NCI-H2107 (cell line): ENCODE measurements around the gene IMPA2.
"Not testable (repeated sequence)": the region's sequence is repeated elsewhere in the genome, so short reads cannot be mapped to it uniquely, and the experiment has no call there.

Experiments used
- DNase-seq: peaks from one replicate; lab custom pipeline; 2025; lab: John Stamatoyannopoulos, UW

Gene IMPA2

DNA sequence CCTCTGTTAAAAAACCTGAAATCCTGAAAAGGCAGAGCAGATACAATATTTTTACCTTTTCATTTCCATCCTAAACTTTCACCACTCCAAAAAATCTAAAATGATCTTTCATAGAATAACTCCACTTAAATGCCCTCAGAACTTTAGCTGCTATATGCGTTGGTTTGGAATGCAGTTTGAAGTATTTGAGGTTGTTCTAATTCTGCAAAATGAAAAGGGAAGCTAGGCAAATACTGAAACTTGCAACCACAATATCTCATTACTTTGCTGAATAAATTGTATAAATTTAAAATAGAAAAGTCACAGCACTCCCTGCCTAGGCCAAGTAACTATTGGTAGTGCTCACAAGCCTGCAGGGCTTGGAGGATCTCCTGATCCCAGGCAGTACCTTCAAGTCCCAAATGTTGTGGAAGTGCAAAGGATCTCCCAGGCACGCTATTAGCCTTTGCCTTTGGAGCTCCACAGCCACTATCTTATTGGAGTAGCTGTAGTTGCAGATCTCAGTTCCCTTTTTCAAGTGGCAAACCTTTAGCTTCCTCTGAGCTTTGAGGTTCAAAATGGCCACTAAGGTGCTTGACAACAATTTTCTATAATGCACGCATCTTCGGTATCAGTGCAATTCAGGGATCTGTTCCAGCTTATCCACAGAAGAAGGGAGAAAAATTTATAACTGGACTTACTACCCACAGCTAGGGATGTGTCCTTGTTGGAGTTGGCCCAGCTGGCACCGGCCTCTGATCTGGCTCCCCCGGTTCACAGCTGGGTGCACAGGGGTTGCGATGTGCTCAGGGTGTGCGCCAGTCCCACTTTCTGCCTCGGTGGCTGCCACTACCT, 68.9 kb downstream of the IMPA2 start:
- DNase-seq: no peak

DNA sequence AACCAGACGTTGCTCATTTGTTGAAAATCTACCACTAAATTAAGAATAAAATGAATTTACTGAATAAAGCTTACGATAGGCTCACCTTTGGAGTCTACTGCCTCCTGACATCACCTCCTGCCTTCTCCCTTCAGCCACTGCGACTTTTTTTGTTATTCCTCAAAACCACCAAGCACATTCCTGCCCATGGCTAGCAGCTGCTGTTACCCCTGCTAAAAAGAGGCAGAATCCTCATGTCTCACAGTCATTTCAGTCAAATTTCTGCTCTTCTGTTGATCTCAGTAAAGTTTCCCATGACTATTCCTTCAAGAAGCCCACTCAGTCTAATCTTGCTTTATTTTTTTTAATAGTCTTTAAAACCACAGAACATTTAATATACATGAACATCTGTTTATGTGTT, 71.6 kb downstream of the IMPA2 start:
- no peak for DNase-seq

DNA sequence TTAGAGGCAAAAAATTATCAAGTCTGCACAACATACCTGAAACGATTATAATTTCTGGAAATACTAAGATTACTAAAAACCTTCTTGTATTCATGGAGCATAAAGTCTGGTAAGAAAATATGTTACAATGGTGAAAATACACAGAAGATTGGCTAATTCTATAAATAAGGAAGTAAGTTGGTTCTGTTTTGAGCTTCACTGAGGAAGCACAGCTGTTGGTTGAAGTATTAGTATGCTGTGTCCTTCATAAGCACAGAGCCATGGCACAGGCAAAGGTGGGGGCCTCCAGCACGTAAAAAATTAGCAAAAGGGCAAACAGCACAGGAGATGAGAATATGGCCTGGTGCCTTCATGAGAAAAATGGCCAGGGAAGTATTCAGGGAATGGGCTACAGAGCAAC, 72.0 kb downstream of the IMPA2 start:
- DNase-seq: no peak

DNA sequence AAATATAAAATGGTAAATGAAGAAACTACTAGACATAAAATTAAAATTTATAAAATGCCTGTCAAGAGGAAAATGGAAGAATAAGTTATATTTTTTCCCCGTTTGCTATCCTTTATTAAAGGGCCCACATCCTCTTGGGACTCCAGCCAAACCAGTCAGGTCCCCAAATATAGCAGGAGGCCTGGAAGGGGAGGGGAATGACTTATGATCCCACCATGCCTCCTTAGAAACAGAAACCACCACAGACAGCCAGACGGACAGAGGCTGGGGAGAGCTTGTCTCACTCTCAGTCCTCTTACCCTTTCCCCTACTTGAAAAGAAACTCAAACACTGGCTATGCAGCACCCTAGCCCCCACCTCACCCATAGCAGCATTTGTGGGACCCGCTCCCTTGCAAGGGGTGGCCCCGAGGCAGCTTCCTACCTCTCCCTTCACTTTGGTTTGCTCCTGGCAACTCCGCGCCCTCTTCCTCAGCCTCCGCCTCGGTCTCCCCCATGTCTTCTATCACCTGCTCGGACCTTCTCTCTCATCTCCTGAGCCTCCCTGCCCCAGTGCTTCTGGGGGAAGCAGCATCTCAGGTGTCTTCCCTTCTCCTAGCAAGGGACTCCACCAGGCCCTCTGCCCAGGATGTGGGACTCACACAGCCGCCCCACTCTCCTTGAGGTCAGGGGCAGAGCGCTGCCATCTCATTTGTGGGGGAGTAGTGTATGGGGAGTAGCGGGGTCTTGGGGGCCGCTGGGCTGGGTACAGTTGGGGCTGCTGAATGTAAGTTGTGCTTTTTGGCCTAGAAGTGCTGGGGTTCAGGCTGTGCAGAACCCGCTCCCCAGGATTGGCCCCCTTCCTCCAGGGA, 75.0 kb downstream of the IMPA2 start:
- no peak for DNase-seq

DNA sequence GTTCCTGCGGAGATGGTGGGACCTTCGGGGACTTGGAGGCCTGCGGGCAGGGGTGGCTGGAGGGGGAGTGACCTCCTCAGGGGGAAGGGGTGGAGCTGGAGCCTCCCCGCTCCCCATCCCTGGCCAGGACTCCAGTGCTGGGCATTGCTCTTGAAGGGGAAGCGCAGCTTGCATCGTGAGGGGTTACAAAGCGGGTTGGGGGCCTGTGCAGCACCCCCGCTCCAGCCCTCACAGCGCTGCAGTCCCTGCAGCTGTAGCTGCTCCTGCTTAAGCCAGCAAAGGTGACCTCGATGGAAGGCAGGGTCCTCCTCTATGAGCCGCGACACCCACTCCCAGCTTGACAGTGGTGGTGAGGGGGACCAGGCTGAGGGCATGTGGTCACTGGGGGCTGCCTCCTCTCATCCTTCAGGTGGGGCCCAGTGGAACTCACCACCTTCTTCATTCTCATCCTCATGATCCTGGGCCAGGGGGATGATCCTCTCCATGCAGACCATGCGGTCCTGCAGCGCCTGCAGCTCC, 75.6 kb downstream of the IMPA2 start:
- no peak for DNase-seq

DNA sequence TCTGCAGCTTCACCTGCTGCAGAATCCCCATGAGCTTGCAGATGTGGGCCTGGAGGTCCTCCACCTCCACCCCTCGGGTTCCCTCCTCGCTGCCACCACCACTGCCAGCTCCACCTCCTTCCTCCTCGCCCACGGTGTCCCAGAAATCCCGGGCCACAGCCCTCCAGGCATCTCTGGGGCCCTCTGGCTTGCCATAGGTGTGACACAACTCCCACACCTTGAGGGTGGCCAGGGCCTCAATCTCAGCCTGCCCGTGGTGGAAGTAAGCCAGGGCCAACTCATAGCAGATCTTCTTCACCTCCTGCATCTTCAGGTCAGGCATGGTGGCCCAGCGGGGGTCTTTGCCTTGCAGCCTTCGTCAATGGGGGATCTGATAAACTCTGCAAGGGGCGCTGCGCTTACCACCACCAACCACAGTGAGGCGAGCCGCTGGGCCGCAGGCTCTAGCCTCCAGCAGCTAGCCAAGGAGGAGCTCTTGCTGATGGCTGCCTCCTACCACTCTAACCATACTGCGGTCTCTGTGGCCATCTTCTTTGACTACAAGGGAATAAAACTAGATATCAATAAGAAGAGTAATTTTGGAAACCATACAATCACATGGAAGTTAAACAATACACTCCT, 76.2 kb downstream of the IMPA2 start:
- DNase-seq: no peak

DNA sequence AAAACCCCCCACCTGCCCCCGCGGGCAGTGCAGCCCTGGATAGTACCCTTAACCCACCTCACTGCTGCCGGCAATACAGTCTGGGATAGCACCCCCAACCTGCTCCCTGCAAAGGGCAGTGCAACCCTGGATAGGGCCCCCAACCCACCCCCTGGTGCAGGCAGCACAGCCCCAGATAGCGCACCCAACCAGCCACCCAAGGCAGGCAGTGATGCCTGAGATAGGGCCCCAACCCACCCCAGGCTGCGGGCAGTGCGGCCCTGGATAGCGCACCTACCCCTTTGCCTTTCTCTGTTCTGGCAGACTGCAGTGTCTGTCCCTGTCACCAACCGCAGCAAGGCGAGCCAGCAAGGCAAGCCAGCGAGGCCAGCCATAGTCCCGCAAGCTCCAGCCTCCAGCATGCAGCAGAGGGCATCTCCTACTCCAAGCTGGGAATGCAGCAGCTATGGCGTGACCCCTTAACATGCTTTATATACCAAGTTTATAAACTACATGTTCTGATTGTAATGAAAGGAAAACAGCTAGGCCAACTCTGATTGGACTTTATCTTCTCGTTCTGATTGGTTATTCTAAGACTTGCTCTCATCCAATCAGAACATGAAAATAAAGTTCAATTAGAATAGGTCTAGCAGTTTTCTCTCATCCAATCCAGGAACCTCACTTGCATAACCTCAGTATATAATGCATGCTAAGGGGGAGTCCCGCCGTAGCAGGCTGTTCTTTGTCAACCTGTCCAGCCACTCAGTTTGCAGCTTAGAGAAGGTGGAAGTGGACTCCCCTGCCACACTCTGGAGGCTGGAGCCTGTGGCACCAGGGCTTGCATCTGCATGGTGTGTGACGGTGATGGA, 78.3 kb downstream of the IMPA2 start:
- no peak for DNase-seq

DNA sequence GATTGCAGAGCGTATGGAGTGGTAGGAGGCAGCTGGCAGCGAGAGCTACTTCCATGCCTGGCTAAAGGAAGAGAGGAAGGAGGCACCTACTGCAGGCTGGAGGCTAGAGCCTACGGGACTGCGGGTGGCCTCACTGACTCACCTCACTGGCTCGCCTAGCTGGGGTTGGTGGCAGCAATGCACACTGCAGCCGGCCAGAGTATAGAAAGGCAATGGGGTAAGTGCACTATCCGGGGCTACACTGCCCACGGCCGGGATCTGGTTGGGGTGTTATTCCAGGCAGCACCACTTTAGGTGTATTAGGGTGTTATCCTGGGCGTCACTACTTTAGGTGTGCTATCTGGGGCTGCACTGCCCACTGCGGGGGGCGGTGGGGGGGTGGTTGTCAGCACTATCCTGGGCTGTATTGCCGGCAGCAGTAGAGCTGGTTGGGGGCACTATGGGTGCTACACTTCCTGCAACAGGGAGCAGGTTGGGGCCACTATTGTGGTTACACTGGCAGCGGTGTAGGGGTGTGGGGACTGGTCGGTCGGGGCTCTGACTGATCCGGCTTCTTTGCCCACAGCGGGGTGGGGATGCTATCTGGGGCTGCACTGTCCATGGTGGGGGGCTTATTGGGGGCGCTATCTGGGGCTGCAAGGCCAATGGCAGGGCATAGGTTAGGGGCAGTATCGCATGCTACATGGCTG, 79.0 kb downstream of the IMPA2 start:
- no peak for DNase-seq

DNA sequence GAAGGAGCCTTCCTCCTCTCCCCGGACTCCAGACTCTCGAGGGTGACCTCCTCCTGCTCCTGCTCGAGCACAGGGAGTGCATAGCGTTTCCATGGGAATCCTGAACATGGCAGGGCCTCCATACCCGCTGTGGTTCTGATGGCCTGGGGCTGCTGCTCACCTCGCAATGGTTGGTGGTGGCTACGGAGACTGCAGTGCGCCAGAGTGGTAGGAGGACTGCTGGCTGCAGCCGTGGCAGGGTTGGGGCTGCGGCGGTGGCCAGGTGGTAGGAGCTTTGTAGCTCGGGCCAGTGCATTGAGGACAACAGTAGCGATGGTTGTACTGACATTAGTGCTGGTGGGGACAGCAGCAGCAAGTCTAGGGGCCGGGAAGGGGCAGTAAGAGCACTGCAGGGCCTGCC, 80.4 kb downstream of the IMPA2 start:
- no peak for DNase-seq

DNA sequence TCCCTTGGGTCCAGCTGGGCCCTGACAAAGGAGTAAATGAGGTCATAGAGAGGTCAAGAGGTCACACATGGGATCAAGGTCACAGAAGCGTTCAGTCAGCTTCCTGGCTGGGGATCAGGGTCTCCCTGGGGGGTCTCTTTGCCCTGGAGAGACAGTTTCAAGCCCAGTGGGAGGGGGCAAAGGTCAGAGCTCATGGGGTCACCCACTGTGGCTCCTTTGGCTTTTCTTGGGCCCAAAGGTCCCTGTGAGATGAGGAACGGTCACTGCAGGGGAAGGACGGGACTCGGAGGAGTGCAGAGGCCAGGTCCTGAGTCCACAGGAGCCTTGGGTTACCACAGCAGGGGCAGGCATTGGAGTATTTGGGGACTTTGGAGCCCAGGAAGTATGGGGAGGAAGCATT, 81.7 kb downstream of the IMPA2 start:
- no peak for DNase-seq

DNA sequence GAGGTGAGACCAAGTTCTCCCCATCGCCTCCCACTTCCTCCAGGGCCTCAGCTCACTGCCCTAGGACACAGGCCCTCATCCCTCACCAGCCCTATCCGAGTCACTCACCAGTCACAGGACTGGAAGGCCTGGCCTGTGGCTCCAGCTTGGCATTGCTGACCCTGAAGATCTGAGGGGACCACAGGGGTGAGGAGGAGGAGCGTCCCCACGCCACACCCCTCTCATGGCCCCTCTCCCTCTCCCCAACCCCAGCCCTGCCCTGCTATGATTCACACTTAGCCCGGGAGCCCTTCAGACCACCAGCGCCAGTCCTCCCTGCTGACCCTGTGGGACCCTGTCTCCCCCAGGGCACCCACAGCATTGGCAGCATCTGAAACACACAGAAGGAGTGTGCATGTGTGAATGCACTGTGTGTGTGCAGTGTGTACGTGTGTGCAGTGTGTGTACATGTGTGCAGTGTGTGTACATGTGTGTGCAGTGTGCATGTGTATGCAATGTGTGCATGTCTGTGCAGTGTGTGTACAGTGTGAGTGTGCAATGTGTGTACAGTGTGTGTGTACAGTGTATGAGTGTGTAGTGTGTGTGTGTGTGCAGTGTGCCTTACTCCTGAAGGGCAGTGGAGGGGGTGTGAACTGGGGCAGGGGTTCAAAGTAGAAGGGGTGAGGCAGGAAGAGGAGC, 82.9 kb downstream of the IMPA2 start:
- no peak for DNase-seq

DNA sequence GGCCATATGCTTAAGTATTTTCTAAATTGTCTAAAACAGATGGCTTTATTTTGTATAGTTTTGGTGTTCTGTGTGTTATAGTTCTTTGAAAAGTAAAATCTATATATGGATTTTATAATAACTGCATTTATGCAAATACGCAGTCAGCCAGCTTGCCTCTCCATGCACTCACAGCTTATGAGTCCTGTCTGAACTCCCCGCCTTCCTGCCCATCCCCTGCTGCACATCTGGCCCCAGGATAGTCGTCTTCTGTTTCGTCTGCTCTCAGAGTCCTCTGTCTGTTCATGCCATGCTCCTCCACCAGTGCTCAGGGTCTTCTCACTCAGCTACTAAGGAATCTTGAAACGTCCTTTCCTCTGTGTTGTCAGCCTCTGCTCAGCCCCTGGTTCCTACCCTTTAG, 84.1 kb downstream of the IMPA2 start:
- DNase-seq: no peak

DNA sequence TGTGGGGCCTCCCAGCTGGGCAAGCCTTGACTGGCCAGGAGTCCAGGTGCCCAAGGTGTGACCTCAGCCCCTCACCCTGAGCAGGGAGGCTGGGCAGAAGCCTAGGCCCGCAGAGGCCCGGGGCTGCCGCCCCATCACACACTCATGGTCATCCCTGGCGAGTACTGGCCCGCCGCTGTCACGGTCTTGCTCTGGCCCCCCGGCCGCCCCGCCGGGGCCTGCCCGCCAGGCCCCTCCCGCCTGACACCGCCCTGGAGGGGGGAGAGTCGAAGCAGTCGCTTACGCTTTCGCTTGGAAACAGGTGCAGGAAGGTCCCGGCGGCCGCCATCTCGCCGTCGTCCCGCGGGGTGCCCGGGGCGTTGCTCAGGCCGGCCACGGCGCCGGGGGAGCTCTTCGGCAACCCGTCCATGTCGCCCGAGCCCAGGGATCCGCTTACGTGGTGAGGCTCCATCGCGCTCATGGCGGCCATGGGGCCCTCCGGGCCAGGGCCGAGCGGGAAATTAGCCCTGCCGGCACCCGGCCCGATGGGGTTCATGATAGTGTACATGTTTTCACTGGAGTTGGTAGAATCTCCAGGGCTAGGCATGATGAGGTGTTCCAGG, 85.7 kb downstream of the IMPA2 start:
- DNase-seq: no peak

DNA sequence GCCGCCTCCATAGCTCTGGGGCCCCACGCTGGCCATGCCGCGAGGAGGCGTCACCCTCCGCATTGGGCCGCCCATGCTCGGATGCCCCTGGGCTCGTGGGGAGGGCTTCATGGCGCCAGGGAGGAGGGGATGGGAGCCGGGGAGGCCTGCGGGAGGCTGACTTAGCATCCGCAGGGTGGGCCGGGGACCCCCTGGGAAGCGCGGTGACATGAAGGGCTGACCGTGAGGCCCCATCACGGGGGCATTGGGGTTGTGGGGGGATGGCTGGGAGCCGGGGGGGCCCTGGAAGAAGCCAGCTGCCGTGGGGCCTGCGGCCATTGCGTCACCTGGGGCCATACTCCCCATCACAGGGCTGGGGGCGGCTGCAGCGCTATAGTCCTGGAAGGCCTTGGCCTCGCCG, 86.4 kb downstream of the IMPA2 start:
- no peak for DNase-seq

DNA sequence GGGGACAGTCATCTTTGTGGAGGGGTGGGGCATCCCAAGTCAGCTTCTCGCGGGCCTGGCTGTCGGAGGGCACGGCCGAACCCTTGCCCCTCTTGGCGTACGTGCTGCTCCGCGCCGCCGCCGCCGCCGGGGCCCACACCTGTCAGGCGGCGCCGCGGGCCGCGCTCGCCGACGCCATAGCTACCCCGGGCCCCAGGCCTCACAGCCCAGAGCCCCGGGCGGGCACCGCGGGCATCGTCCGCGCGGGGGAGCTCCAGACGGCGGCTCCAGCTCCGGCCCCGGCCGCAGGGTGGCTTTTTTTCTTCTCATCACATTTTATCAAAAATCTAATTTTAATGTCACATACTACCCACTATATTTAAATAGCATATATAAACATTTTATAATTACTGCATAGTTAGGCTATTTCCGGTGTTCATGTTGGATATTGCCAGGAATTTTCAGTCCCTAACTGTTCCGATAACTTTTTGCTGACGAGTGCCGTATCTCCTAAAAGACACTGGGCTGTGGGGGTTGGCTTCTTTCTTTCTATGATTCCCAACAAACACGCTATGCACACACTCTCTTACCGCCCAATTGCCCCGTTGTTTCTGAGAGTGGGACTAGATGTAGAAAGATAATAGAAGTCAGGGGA, 87.1 kb downstream of the IMPA2 start:
- not testable (repeated sequence) for DNase-seq

DNA sequence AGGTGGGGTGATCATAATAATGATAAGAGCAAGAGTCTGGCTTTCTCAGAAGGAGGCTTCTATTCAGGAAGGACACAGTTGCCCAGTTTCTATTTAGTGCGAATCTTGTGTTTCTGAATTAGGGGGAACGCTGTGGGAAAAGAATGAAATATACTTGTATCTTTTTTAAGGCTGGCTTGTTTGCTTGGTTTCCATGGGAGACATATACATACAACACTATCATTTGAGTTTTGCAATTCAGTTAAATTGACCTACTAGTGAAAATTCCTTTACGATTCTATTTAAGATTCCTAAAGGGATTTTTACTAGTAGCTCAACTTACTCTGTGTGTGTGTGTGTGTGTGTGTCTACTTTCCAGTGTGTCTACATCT, 87.6 kb downstream of the IMPA2 start:
- no peak for DNase-seq

DNA sequence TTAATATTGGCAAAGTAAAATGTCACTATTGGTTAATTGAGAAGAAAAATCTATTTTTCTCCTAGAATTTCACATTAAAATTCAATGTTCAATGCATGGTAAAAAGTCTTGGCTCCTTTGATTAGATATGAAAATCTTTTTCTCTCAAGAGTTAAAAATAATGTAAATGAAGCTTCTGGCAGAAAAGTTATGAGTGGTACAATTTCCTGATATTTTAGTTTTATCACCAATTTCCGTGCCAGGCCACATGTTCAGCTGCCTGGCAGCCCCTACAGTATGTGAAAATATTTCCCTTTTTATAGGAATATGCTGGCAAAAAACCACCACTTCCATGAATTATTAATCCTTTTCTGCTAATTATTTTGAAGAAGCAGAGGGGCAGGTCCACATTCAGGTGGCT, 89.8 kb downstream of the IMPA2 start:
- DNase-seq: not testable (repeated sequence)

DNA sequence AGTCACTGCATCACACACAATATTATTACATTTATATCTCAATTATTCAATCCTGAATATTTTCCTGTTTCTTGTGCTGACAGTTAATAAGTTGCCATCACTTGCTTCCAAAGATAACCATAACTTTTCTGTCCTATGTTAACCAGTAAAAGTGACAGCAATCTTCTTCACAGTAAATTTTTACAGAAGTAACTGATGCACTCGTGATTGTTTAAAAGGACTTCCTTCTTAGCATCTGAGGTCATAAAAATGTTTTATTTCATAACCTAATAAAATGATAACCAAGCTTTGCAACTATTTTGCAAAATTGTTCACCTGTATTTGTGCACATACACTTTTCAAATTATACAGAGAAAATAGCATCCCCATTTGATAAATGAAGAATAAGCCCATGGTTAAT, 91.7 kb downstream of the IMPA2 start:
- no peak for DNase-seq

DNA sequence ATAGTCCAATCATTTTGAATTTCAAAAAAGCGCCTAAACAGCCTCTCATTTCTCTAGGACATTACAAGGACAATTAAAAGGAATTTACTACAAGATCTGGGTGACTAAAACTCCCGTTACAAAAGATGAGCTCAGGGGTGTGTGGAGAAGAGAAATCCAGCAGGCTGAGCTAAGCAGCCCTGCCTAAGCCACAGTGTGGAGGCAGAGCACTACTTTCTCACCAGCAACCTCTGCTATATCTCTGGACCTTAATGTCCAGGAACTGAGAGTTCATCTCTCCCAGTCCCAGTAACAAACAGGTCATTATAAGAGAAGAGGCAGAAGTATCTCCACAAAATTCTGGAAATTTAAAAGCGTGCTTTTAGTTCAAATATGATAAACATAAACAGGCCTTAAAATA, 93.4 kb downstream of the IMPA2 start:
- DNase-seq: no peak
